Measurements from ENCODE around the gene SOX18.

GRCh38 chr20:64071341-64072332 is 22.2 kb upstream of the SOX18 start:
- TF ChIP-seq, protein P1, sequence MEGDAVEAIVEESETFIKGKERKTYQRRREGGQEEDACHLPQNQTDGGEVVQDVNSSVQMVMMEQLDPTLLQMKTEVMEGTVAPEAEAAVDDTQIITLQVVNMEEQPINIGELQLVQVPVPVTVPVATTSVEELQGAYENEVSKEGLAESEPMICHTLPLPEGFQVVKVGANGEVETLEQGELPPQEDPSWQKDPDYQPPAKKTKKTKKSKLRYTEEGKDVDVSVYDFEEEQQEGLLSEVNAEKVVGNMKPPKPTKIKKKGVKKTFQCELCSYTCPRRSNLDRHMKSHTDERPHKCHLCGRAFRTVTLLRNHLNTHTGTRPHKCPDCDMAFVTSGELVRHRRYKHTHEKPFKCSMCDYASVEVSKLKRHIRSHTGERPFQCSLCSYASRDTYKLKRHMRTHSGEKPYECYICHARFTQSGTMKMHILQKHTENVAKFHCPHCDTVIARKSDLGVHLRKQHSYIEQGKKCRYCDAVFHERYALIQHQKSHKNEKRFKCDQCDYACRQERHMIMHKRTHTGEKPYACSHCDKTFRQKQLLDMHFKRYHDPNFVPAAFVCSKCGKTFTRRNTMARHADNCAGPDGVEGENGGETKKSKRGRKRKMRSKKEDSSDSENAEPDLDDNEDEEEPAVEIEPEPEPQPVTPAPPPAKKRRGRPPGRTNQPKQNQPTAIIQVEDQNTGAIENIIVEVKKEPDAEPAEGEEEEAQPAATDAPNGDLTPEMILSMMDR (conservative IDR thresholded peaks at IDR 0.05; ENCODE audit: low read depth, low read length): no peak
- TF ChIP-seq POLR2A (IDR thresholded peaks at IDR 0.05; ENCODE audit: low read depth, low read length) (no peak), BHLHE40 (IDR thresholded peaks at IDR 0.05; ENCODE audit: low read depth, low read length) (no peak), RFX5 (IDR thresholded peaks at IDR 0.05; ENCODE audit: low read depth, low read length) (no peak), RAD21 (IDR thresholded peaks at IDR 0.05; ENCODE audit: low read length) (no peak), RCOR1 (IDR thresholded peaks at IDR 0.05; ENCODE audit: insufficient replicate concordance, low read length) (no peak), MAFK (IDR thresholded peaks at IDR 0.05; ENCODE audit: low read depth, low read length) (no peak), MXI1 (IDR thresholded peaks at IDR 0.05; ENCODE audit: borderline replicate concordance, low read depth, low read length) (no peak), NFE2L2 (IDR thresholded peaks at IDR 0.05; ENCODE audit: low read depth, low read length) (no peak), CEBPB (IDR thresholded peaks at IDR 0.05; ENCODE audit: low read depth, low read length) (no peak), SMC3 (IDR thresholded peaks at IDR 0.05; ENCODE audit: low read depth, low read length) (no peak)
- TF ChIP-seq, protein P2, sequence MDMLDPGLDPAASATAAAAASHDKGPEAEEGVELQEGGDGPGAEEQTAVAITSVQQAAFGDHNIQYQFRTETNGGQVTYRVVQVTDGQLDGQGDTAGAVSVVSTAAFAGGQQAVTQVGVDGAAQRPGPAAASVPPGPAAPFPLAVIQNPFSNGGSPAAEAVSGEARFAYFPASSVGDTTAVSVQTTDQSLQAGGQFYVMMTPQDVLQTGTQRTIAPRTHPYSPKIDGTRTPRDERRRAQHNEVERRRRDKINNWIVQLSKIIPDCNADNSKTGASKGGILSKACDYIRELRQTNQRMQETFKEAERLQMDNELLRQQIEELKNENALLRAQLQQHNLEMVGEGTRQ (IDR thresholded peaks at IDR 0.05; ENCODE audit: low read depth, low read length): no peak
